ENCODE measurements around the gene MRPS34. TPM values are rescaled to one million over a fixed set of nuclear protein-coding genes. Genes with fewer than 3 reads are reported as not detected.

MRPS34 gene
- total RNA-seq, 4 donors from 2014 or later = 67.3 to 146 (median 98.1) TPM

DNA sequence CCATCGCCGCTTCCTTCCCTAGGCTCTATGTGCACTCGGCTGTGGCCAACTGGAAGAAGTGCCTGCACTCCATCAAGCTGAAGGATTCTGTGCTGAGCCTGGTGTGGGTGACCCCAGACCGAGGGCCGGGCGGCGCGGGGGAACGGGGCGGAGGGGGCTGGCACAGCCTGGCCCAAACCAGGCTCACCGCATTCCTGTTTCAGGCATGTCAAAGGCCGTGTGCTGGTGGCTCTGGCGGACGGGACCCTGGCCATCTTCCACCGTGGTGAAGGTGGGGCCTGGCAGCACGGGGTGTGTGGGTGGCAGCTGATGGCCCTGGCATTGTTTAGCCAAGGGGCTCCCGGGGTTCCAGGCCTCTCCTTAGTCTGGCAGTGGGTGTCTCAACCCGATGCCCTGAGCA, 6.2 kb downstream of the MRPS34 start:
- TF ChIP-seq, protein P1, sequence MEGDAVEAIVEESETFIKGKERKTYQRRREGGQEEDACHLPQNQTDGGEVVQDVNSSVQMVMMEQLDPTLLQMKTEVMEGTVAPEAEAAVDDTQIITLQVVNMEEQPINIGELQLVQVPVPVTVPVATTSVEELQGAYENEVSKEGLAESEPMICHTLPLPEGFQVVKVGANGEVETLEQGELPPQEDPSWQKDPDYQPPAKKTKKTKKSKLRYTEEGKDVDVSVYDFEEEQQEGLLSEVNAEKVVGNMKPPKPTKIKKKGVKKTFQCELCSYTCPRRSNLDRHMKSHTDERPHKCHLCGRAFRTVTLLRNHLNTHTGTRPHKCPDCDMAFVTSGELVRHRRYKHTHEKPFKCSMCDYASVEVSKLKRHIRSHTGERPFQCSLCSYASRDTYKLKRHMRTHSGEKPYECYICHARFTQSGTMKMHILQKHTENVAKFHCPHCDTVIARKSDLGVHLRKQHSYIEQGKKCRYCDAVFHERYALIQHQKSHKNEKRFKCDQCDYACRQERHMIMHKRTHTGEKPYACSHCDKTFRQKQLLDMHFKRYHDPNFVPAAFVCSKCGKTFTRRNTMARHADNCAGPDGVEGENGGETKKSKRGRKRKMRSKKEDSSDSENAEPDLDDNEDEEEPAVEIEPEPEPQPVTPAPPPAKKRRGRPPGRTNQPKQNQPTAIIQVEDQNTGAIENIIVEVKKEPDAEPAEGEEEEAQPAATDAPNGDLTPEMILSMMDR (IDR thresholded peaks at IDR 0.05) = no peak
- TF ChIP-seq POLR2A (IDR thresholded peaks at IDR 0.05) = no peak
- DNase-seq = no peak
- 88% methylated on average over 13 of the region's 18 CpGs; no CpG with 5 or more reads in 1 of the 2 donors for WGBS, 2 donors
- Histone ChIP-seq H3K4me1 (peaks cover 3 to 8% of the 10 kb centered on the region in 2 donors), H3K36me3 (peaks cover 39 to 56% of the 10 kb centered on the region in 2 donors), H3K9me3 (no peaks in the 10 kb centered on the region), H3K27me3 (no peaks in the 10 kb centered on the region), H3K4me3 (replicated peaks in 1 of 3) (no peak overlapping the region), H3K27ac (no peak overlapping the region)
- intact Hi-C loops (cut with DNase I) = no loop called here

DNA sequence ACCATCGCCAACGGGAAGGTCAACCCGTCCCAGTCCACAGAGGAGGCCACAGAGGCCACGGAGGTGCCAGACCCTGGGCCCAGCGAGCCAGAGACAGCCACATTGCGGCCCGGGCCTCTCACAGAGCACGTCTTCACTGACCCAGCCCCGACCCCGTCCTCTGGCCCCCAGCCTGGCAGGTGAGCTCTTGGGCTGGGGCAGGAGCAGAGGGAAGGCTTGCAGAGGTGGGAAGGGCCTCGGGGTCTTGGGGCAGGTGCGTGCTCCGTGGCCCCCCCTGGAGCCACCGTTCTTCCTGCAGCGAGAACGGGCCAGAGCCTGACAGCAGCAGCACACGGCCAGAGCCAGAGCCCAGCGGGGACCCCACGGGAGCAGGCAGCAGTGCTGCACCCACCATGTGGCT, 6.7 kb downstream of the MRPS34 start:
- Histone ChIP-seq H3K9me3 (no peaks in the 10 kb centered on the region), H3K4me1 (peaks cover 0 to 7% of the 10 kb centered on the region in 2 donors), H3K27ac (no peak overlapping the region), H3K27me3 (no peaks in the 10 kb centered on the region), H3K36me3 (peaks cover 43 to 57% of the 10 kb centered on the region in 2 donors), H3K4me3 (replicated peaks in 1 of 3) (no peak overlapping the region)
- WGBS, 2 donors = 94 to 96% methylated on average over 6 to 7 of the region's 19 CpGs
- intact Hi-C loops (cut with DNase I) = no loop called here
- DNase-seq = no peak
- no peak for TF ChIP-seq POLR2A (IDR thresholded peaks at IDR 0.05)
- TF ChIP-seq, protein P1 (IDR thresholded peaks at IDR 0.05) = no peak

DNA sequence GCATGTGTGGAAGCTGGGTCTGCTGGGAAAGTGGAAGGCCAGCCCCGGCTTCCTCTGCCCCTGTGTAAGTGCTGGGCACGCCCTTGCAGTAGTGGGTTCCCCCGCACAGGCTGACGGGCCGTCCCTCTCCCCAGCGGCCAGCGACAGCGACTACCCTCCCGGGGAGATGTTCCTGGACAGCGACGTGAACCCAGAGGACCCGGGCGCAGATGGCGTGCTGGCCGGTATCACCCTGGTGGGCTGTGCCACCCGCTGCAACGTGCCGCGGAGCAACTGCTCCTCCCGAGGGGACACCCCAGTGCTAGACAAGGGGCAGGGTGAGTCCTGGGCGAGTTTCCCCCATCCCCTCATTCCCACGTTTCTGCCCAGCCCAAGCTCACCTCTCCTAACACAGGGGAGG, 7.1 kb downstream of the MRPS34 start:
- DNase-seq = no peak
- H3K9me3 ChIP-seq = no peaks in the 10 kb centered on the region
- H3K36me3 ChIP-seq = peaks cover 48 to 61% of the 10 kb centered on the region in 2 donors
- intact Hi-C loops (cut with DNase I) = no loop called here
- no peak for TF ChIP-seq POLR2A (IDR thresholded peaks at IDR 0.05)
- TF ChIP-seq, protein P1 (IDR thresholded peaks at IDR 0.05) = no peak
- H3K27ac ChIP-seq = no peak overlapping the region
- no peaks in the 10 kb centered on the region for H3K27me3 ChIP-seq
- no peak overlapping the region for H3K4me3 ChIP-seq (replicated peaks in 1 of 3)
- peaks cover 0 to 7% of the 10 kb centered on the region in 2 donors for H3K4me1 ChIP-seq
- 94% methylated on average over 3 to 9 of the region's 22 CpGs for whole genome bisulfite sequencing, 2 donors

DNA sequence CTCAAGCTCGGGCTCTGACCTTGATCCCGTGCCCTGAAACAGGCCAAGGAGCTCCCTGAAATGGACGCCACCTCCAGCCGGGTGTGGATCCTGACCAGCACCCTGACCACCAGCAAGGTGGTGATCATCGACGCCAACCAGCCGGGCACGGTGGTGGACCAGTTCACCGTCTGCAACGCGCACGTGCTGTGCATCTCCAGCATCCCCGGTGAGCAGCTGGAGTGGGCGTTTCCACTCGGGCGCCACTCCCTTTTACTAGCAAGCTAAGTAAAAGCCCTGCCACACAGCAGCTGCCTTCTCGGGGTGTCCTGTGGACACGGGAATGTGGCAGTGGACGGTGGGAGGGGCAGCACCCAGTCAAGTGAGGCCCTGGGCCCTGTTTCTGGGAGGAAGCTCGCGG, 8.0 kb downstream of the MRPS34 start:
- WGBS, 2 donors = 93 to 100% methylated on average over 10 to 21 of the region's 21 CpGs
- H3K9me3 ChIP-seq = no peaks in the 10 kb centered on the region
- H3K4me1 ChIP-seq = peaks cover 0 to under 1% of the 10 kb centered on the region in 2 donors
- DNase-seq = no peak
- no peaks in the 10 kb centered on the region for H3K27me3 ChIP-seq
- intact Hi-C loops (cut with DNase I) = no loop called here
- no peak overlapping the region for H3K4me3 ChIP-seq (replicated peaks in 1 of 3)
- peaks cover 55 to 70% of the 10 kb centered on the region in 2 donors for H3K36me3 ChIP-seq
- H3K27ac ChIP-seq = no peak overlapping the region
- TF ChIP-seq, protein P1 (IDR thresholded peaks at IDR 0.05) = no peak
- no peak for TF ChIP-seq POLR2A (IDR thresholded peaks at IDR 0.05)

DNA sequence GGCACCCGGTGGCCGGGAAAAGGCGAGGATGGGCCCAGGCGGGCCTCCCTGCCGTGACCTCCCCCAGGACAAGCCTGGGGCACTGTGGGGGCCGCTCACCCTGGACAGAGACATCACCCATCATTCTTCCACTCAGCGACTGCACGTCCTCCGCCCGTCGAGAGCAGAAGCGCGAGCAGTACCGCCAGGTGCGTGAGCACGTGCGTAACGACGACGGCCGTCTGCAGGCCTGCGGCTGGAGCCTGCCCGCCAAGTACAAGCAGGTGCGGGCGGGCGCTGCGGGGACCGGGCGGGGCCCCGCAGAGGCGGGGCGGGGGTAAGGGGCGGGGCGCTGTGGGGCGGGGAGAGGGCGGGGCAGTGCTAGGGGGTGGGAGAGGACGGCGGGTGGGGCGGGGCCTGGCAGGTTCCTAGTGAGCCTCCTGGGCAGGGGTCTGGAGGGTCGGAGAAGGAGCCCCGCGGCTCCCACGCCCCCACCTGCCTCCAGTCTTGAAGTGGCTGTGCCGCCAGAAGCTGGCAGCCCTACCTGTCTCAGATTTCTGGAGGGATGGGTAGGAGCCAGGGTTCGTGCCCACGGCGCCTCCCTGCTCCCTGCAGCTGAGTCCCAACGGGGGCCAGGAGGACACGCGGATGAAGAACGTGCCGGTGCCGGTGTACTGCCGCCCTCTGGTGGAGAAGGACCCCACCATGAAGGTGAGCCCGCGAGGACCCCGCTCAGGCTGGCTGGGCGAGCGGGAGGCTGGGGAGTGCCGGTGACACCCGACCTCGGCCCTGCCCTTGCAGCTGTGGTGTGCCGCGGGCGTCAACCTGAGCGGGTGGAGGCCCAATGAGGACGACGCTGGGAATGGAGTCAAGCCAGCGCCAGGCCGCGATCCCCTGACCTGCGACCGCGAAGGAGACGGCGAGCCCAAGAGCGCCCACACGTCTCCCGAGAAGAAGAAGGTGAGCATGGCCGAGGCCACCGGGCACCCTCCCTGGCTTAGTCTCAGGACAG, 9.1 kb downstream of the MRPS34 start:
- H3K27me3 ChIP-seq = no peaks in the 10 kb centered on the region
- DNase-seq = no peak
- H3K36me3 ChIP-seq = peaks cover 55 to 71% of the 10 kb centered on the region in 2 donors
- TF ChIP-seq POLR2A (IDR thresholded peaks at IDR 0.05) = no peak
- TF ChIP-seq, protein P1 (IDR thresholded peaks at IDR 0.05) = peak in 1 of 6 experiments; percentile 8
- H3K9me3 ChIP-seq = no peaks in the 10 kb centered on the region
- H3K4me3 ChIP-seq (replicated peaks in 1 of 3) = no peak overlapping the region
- 93 to 95% methylated on average over 15 to 57 of the region's 81 CpGs for WGBS, 2 donors
- H3K4me1 ChIP-seq = no peaks in the 10 kb centered on the region
- intact Hi-C loops (cut with DNase I) = no loop called here
- H3K27ac ChIP-seq = no peak overlapping the region
